Stomach (tissue), 9 donors: Measurements from ENCODE around the gene NOP56. TPM values are rescaled to one million over a fixed set of nuclear protein-coding genes. Genes with fewer than 3 reads are reported as not detected.

Experiments used
- DNase-seq, 2 donors: peaks; one replicate each; pipeline versions ENCODE4 v3.0.0 to v3.0.0-alpha.2; 2013 to 2019
- H3K27ac ChIP-seq, 5 donors: fragments of 200-600 bp in 4 of 5; sonication (generic) in 4 of 5; one replicate each; pipeline ENCODE4 v1.5.1; 2013 to 2019; ENCODE audit warnings: mild to moderate bottlenecking in 1 of 5, moderate library complexity in 1 of 5
- H3K27me3 ChIP-seq, 3 donors: fragments of 200-600 bp; sonication (generic); one replicate each; pipeline ENCODE4 v1.5.1; 2017 to 2019; ENCODE audit warnings: mixed run types in 1 of 3
- H3K36me3 ChIP-seq, 4 donors: fragments of 200-600 bp; sonication (generic); 1 replicate in 3 of 4; 2 replicates in 1 of 4; pipeline ENCODE4 v1.5.1; 2016 to 2019
- H3K4me1 ChIP-seq, 4 donors: fragments of 200-600 bp; sonication (generic); one replicate each; pipeline ENCODE4 v1.5.1; 2016 to 2019
- H3K4me3 ChIP-seq, 4 donors: fragments of 200-600 bp; sonication (generic) in 3 of 4; one replicate each; pipeline ENCODE4 v1.5.1; 2016 to 2019; ENCODE audit warnings: mild to moderate bottlenecking in 1 of 4
- H3K9me3 ChIP-seq, 4 donors: fragments of 200-600 bp; sonication (generic); one replicate each; pipeline ENCODE4 v1.5.1; 2016 to 2019
- CTCF ChIP-seq, 7 experiments: fragments of 450-650 bp in 4 of 7; fragments of 200-600 bp in 3 of 7; sonication (generic) in 3 of 7; IDR thresholded peaks; one replicate each; pipeline ENCODE4 v1.5.1; 2016 to 2019; ENCODE audit warnings: antibody characterized with exemption in 7 of 7, control low read depth in 2 of 7, mild to moderate bottlenecking in 1 of 7
- EP300 ChIP-seq: sonication (generic); formaldehyde crosslinking; IDR thresholded peaks from one replicate; pipeline ENCODE4 v1.6.1; 2017; ENCODE audit warnings: antibody characterized with exemption
- POLR2A ChIP-seq, 4 donors: fragments of 450-650 bp; IDR thresholded peaks; one replicate each; pipeline ENCODE4 v1.6.1; 2016; ENCODE audit warnings: antibody characterized with exemption in 4 of 4, control low read depth in 2 of 4, mild to moderate bottlenecking in 1 of 4, moderate library complexity in 1 of 4
- POLR2AphosphoS5 ChIP-seq, 3 donors: sonication (generic); formaldehyde crosslinking; IDR thresholded peaks; one replicate each; pipeline ENCODE4 v1.6.1; 2016; ENCODE audit warnings: antibody characterized with exemption in 3 of 3
- WGBS, 5 donors: extraction: QIAGEN DNeasy Blood & Tissue Kit in 3 of 5; methylation state at CpG; one replicate each; pipeline versions ENCODE4 v1.1.5 to v1.1.7; 2013 to 2018; 5-methylcytosine and 5-hydroxymethylcytosine counted together
- intact Hi-C: fragments of 100-400 bp; cut with DNase I; formaldehyde crosslinking; loops from one replicate; pipeline ENCODE4 v1.15.1; 2023; ENCODE audit warnings: low total_unique reads
- polyA plus RNA-seq, 3 donors: library from polyadenylated mRNA; stranded (reverse); fragments of 200-250 nt; gene quantifications; one replicate each; pipeline ENCODE4 v1.2.3, GENCODE V29; 2013
- total RNA-seq, 5 donors: library from RNA; depleted of rRNA; stranded (reverse); fragments of >200 nt; gene quantifications; one replicate each; pipeline versions ENCODE4 v1.1.0 to v1.2.3, GENCODE V29; 2014 to 2016
- donor health status: healthy with polysubstance abuse.
- donor health status: Bipolar disorder and iron deficiency.
- donor health status: healthy.

The NOP56 gene
- total and polyA plus RNA-seq, 8 donors: 42.4 to 157 (median 98.8) TPM

- DNase-seq: no peak
- Histone ChIP-seq H3K4me1 (no peaks in the 10 kb centered on the region), H3K27me3 (peaks cover 0 to 14% (median 0%) of the 10 kb centered on the region in 3 donors), H3K36me3 (no peaks in the 10 kb centered on the region), H3K9me3 (no peaks in the 10 kb centered on the region), H3K27ac (no peak overlapping the region), H3K4me3 (no peak overlapping the region)
- intact Hi-C loops: no loop called here
- 78 to 90% (median 86%) methylated on average over 16 of the region's 16 CpGs for WGBS, 5 donors
- TF ChIP-seq POLR2A (IDR thresholded peaks at IDR 0.05): no peak
- no peak for TF ChIP-seq CTCF (IDR thresholded peaks at IDR 0.05)
- TF ChIP-seq POLR2AphosphoS5 (IDR thresholded peaks at IDR 0.05): no peak
- no peak for TF ChIP-seq EP300
Measured at GRCh38 chr20:2617099-2617714, 35.2 kb upstream of the NOP56 start.

- Histone ChIP-seq H3K36me3 (no peaks in the 10 kb centered on the region), H3K27ac (no peak overlapping the region), H3K4me1 (no peaks in the 10 kb centered on the region), H3K27me3 (peaks cover 0 to 14% (median 0%) of the 10 kb centered on the region in 3 donors), H3K9me3 (no peaks in the 10 kb centered on the region), H3K4me3 (no peak overlapping the region)
- intact Hi-C loops: no loop called here
- DNase-seq: no peak
- no peak for TF ChIP-seq POLR2A (IDR thresholded peaks at IDR 0.05)
- TF ChIP-seq CTCF (IDR thresholded peaks at IDR 0.05): no peak
- no peak for TF ChIP-seq POLR2AphosphoS5 (IDR thresholded peaks at IDR 0.05)
- TF ChIP-seq EP300: no peak
- WGBS, 5 donors: 79 to 91% (median 83%) methylated on average over 6 of the region's 6 CpGs
Measured at GRCh38 chr20:2618815-2619214, 33.6 kb upstream of the NOP56 start.

- Histone ChIP-seq H3K27me3 (peaks cover 0 to 14% (median 0%) of the 10 kb centered on the region in 3 donors), H3K27ac (no peak overlapping the region), H3K4me1 (no peaks in the 10 kb centered on the region), H3K36me3 (no peaks in the 10 kb centered on the region), H3K9me3 (no peaks in the 10 kb centered on the region), H3K4me3 (no peak overlapping the region)
- intact Hi-C loops: no loop called here
- DNase-seq: no peak
- TF ChIP-seq CTCF (IDR thresholded peaks at IDR 0.05): no peak
- TF ChIP-seq EP300: no peak
- no peak for TF ChIP-seq POLR2AphosphoS5 (IDR thresholded peaks at IDR 0.05)
- no peak for TF ChIP-seq POLR2A (IDR thresholded peaks at IDR 0.05)
- WGBS, 5 donors: 47 to 72% (median 62%) methylated on average over 2 of the region's 2 CpGs
Measured at GRCh38 chr20:2619337-2619736, 33.1 kb upstream of the NOP56 start.

GRCh38 chr20:2619961-2620595 lies 32.4 kb upstream of the NOP56 start:
- intact Hi-C loops: no loop called here
- no peak for TF ChIP-seq POLR2AphosphoS5 (IDR thresholded peaks at IDR 0.05)
- no peak for TF ChIP-seq POLR2A (IDR thresholded peaks at IDR 0.05)
- no peak for TF ChIP-seq CTCF (IDR thresholded peaks at IDR 0.05)
- no peak for TF ChIP-seq EP300
- H3K9me3 ChIP-seq: no peaks in the 10 kb centered on the region
- no peak overlapping the region for H3K27ac ChIP-seq
- no peaks in the 10 kb centered on the region for H3K36me3 ChIP-seq
- H3K4me1 ChIP-seq: no peaks in the 10 kb centered on the region
- 79 to 89% (median 84%) methylated on average over 3 of the region's 3 CpGs for WGBS, 5 donors
- H3K4me3 ChIP-seq: no peak overlapping the region
- DNase-seq: no peak
- peaks cover 0 to 14% (median 0%) of the 10 kb centered on the region in 3 donors for H3K27me3 ChIP-seq
